ENCODE data around the gene AP2A2. TPM values are rescaled to one million over a fixed set of nuclear protein-coding genes. Genes with fewer than 3 reads are reported as not detected.

AP2A2 gene
- total RNA-seq, 1 experiment from 2014 or later, result 17.7 TPM

- Histone ChIP-seq H3K4me1 (replicated peaks) (no peaks in the 10 kb centered on the region), H3K27ac (no peak overlapping the region), H3K9me3 (replicated peaks) (no peaks in the 10 kb centered on the region), H3K27me3 (replicated peaks) (0 out of 2 replicates have a peak, but pooled peaks cover 7% of the 10 kb centered on the region), H3K36me3 (no peaks in the 10 kb centered on the region), H3K4me3 (no peak overlapping the region)
- no peak for DNase-seq (ENCODE audit: low read depth in 1 of 2, low spot score in 2 of 2)
These were observed 124.4 kb downstream of the AP2A2 start for GRCh38 chr11:1049911-1050580.

DNA sequence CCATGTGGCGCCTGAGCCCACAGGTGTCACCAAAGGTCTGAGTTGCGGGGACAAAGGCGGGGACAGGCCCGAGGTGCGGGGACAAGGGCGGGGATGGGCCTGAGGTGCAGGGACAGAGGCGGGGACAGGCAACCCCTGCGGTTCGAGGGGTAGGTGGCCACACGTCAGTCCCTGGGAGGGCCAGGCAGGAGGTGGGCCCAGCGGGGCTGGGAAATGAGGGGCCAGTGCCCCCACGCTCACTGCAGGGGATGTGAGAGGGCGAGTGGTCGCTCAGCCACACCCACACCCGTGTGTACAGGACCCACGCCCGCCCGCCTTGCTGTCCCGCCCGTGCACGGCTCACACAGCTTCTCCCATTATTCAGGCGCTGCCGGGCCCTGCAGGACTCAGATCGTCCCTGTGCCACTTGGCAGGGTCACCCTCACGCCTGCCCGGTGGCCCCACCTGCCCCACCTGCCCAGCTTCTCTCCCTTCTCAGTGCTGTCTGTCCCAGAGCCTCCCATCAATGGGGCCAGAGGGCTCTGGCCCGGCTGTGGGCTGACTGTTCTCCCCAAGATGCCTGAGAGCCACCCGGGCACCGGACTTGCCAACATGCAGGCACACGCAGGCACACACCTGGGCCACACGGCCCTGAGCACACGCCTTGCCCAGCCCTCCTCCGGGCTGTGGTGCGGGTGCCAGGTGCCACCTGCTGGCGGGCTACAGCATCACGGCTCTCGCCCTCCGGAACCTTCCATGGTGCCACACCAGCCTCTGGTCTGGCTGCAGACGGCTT lies 125.1 kb downstream of the AP2A2 start:
- no peak overlapping the region for H3K27ac ChIP-seq
- no peaks in the 10 kb centered on the region for H3K36me3 ChIP-seq
- no peak for DNase-seq (ENCODE audit: low read depth in 1 of 2, low spot score in 2 of 2)
- H3K4me3 ChIP-seq, result no peak overlapping the region
- H3K27me3 ChIP-seq (replicated peaks), result 0 out of 2 replicates have a peak, but pooled peaks cover 7% of the 10 kb centered on the region
- no peaks in the 10 kb centered on the region for H3K9me3 ChIP-seq (replicated peaks)
- H3K4me1 ChIP-seq (replicated peaks), result no peaks in the 10 kb centered on the region

GRCh38 chr11:1051356-1052132 lies 125.9 kb downstream of the AP2A2 start:
- 0 out of 2 replicates have a peak, but pooled peaks cover 7% of the 10 kb centered on the region for H3K27me3 ChIP-seq (replicated peaks)
- H3K9me3 ChIP-seq (replicated peaks), result no peaks in the 10 kb centered on the region
- H3K4me1 ChIP-seq (replicated peaks), result no peaks in the 10 kb centered on the region
- no peak for DNase-seq (ENCODE audit: low read depth in 1 of 2, low spot score in 2 of 2)
- H3K36me3 ChIP-seq, result no peaks in the 10 kb centered on the region
- no peak overlapping the region for H3K27ac ChIP-seq
- no peak overlapping the region for H3K4me3 ChIP-seq

DNA sequence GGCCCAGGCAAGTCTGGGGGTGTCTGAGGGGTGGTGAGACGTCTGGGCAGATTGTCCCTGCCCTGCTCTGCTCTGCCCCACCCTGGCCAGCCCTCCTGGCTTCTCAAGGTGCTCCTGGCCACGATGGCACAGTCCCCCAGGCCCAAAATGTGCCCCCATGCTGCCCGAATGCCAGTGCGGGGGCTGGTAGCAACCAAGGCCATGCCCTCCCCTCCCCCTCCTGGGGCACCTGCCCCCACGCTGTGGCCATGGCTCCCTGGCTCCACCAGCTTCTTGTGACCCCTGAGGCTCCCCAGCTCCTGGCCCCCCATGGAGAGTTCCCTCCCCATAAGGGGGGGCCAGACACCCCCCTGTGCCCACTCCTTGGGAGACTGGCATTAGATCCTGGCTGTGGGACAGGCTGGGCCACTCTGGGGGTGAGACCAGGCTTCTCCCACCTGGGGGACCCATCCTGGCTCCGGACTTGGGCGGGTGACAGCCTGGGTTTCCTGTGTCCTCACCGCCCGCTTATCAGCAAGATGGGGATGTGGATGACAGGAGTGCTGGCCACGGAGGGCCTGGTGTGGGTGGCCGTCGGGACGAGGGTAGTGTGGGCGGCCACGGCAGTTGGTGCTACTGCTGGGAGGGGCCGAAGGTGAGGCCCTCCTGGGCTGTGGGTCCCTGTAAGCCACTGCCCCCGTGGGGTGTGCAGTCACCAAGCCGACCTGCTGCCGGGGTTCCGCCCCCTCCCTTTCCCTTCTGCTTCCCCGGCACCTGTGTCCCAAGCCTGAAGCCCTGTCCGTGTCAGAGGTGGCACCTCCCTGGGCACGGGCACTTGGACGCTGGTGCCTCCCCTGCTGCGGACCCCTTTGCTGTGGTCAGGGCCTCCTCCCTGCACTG lies 126.7 kb downstream of the AP2A2 start:
- Histone ChIP-seq H3K4me1 (replicated peaks) (no peaks in the 10 kb centered on the region), H3K27me3 (replicated peaks) (0 out of 2 replicates have a peak, but pooled peaks cover 2% of the 10 kb centered on the region), H3K9me3 (replicated peaks) (no peaks in the 10 kb centered on the region), H3K27ac (no peak overlapping the region), H3K36me3 (no peaks in the 10 kb centered on the region), H3K4me3 (no peak overlapping the region)
- no peak for DNase-seq (ENCODE audit: low read depth in 1 of 2, low spot score in 2 of 2)

DNA sequence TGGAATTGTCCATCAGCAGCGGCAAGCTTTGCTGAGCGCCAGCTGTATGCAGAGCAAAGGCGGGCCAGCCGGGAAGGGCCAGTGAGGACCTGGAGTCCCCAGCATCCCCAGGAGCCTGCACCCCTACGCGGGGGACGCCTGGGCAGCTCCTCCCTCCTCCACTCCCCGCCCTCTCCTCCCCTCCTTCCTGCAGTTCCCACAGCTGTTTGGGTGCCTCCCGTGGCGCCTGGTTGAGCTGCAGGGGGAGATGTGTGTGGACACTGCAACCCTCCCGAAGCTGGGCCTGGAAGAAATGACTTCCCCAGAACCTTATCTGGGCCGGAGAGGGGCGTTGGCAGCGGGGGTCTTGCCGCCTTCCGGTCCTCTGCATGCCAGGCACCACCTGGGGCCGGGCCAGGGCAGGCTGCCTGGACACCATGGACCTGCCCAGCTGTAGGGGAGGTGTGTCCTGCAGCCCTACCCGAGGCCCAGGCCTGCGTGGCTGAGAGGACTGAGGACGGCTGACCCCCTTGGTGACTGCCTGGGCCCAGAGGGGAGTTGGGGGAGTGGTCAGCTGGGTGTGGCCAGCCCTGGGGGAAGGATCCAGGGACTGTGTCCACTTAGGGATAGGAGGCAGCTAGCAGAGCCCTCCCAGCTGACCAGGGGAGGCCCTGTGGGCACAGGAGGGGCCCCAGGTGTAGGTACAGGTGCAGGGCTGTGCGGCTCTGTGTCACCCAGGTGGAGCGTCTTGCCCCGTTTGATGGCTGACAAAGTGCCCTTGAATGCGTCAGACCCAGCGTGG lies 127.6 kb downstream of the AP2A2 start:
- Histone ChIP-seq H3K27me3 (replicated peaks) (no peaks in the 10 kb centered on the region), H3K36me3 (no peaks in the 10 kb centered on the region), H3K27ac (no peak overlapping the region), H3K4me1 (replicated peaks) (no peaks in the 10 kb centered on the region), H3K4me3 (no peak overlapping the region), H3K9me3 (replicated peaks) (no peaks in the 10 kb centered on the region)
- DNase-seq (ENCODE audit: low read depth in 1 of 2, low spot score in 2 of 2), result no peak

- no peak for DNase-seq (ENCODE audit: low read depth in 1 of 2, low spot score in 2 of 2)
- no peak overlapping the region for H3K27ac ChIP-seq
These were observed 128.8 kb downstream of the AP2A2 start for GRCh38 chr11:1054143-1055108.

GRCh38 chr11:1055109-1055703 lies 129.5 kb downstream of the AP2A2 start:
- Histone ChIP-seq H3K27me3 (replicated peaks) (no peaks in the 10 kb centered on the region), H3K9me3 (replicated peaks) (no peaks in the 10 kb centered on the region), H3K4me1 (replicated peaks) (peaks cover under 1% of the 10 kb centered on the region), H3K4me3 (no peak overlapping the region), H3K36me3 (no peaks in the 10 kb centered on the region), H3K27ac (no peak overlapping the region)
- no peak for DNase-seq (ENCODE audit: low read depth in 1 of 2, low spot score in 2 of 2)

More at GRCh38 chr11:1054143-1055108, 128.8 kb downstream of the AP2A2 start:
- Histone ChIP-seq H3K36me3 (no peaks in the 10 kb centered on the region), H3K9me3 (replicated peaks) (no peaks in the 10 kb centered on the region), H3K4me3 (no peak overlapping the region), H3K27me3 (replicated peaks) (no peaks in the 10 kb centered on the region), H3K4me1 (replicated peaks) (no peaks in the 10 kb centered on the region)

- no peak overlapping the region for H3K4me3 ChIP-seq
- H3K27me3 ChIP-seq (replicated peaks), result no peaks in the 10 kb centered on the region
- H3K9me3 ChIP-seq (replicated peaks), result no peaks in the 10 kb centered on the region
- no peaks in the 10 kb centered on the region for H3K36me3 ChIP-seq
- H3K27ac ChIP-seq, result no peak overlapping the region
- DNase-seq (ENCODE audit: low read depth in 1 of 2, low spot score in 2 of 2), result no peak
- H3K4me1 ChIP-seq (replicated peaks), result peaks cover 10% of the 10 kb centered on the region
These were observed 130.5 kb downstream of the AP2A2 start for GRCh38 chr11:1055990-1056771.

GRCh38 chr11:1057806-1058205 lies 132.1 kb downstream of the AP2A2 start:
- H3K4me1 ChIP-seq (replicated peaks), result peaks cover 11% of the 10 kb centered on the region
- no peaks in the 10 kb centered on the region for H3K27me3 ChIP-seq (replicated peaks)
- H3K36me3 ChIP-seq, result no peaks in the 10 kb centered on the region
- no peak for DNase-seq (ENCODE audit: low read depth in 1 of 2, low spot score in 2 of 2)
- H3K27ac ChIP-seq, result no peak overlapping the region
- H3K9me3 ChIP-seq (replicated peaks), result no peaks in the 10 kb centered on the region
- no peak overlapping the region for H3K4me3 ChIP-seq

DNA sequence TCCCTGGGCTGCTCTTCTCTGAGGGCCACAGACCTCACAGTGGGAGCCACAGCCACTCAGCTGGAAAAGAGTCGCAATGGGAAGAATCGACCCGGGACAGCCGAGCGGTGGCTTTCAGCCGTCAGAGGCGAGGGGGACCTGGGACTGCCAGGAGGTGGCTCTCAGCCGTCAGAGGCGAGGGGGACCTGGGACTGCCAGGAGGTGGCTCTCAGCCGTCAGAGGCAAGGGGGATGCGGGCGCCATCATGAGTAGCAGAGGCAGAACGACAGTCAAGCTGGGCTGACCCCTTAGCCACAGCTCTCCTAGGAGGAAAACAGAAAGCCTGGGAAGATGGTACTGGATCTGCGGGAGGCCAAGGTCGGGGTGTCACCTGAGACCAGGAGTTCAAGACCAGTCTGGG lies 134.1 kb downstream of the AP2A2 start:
- H3K27ac ChIP-seq, result no peak overlapping the region
- no peaks in the 10 kb centered on the region for H3K27me3 ChIP-seq (replicated peaks)
- no peak overlapping the region for H3K4me3 ChIP-seq
- H3K9me3 ChIP-seq (replicated peaks), result no peaks in the 10 kb centered on the region
- H3K36me3 ChIP-seq, result no peaks in the 10 kb centered on the region
- no peak for DNase-seq (ENCODE audit: low read depth in 1 of 2, low spot score in 2 of 2)
- H3K4me1 ChIP-seq (replicated peaks), result peaks cover 11% of the 10 kb centered on the region

DNA sequence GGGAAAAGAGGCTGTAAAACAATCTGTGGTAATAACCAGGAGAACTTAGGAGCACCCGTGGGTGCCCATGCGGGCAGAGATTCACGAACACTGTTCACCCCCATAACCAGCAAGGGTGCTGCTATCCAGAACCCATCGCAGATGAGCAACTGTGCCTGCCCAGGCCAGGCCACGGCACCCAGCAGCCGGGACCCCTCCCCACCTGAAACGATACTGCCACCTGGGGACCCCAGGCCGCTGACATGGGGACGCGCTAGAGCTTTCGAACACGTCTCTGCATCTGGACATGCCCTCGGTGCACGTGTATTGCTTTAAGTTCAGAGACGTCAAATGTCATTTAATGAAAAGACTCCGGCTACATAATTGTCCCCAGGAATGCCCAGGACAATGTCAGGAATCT lies 134.7 kb downstream of the AP2A2 start:
- Histone ChIP-seq H3K27ac (peak overlapping the region; percentile 39; the same call in 1 of the 2 replicates), H3K9me3 (replicated peaks) (no peaks in the 10 kb centered on the region), H3K4me3 (no peak overlapping the region), H3K4me1 (replicated peaks) (peaks cover 11% of the 10 kb centered on the region), H3K27me3 (replicated peaks) (no peaks in the 10 kb centered on the region), H3K36me3 (no peaks in the 10 kb centered on the region)
- no peak for DNase-seq (ENCODE audit: low read depth in 1 of 2, low spot score in 2 of 2)
